Progenitor cell of endocrine pancreas (in vitro differentiated cells): Measurements from ENCODE around the gene RXRG. TPM values are rescaled to one million over a fixed set of nuclear protein-coding genes. Genes with fewer than 3 reads are reported as not detected.

Source experiments
- DNase-seq: peaks from one replicate; pipeline ENCODE4 v3.0.0; 2021; ENCODE audit warnings: low spot score; ENCODE audit not compliant: unreplicated experiment
- H3K27ac Mint-ChIP-seq: 2 replicates; pipeline ENCODE4 v1.8.0; 2021; ENCODE audit warnings: mild to moderate bottlenecking, moderate library complexity, mixed read lengths
- H3K27me3 Mint-ChIP-seq: 2 replicates; pipeline ENCODE4 v1.8.0; 2021; ENCODE audit warnings: mixed read lengths
- H3K36me3 Mint-ChIP-seq: 2 replicates; pipeline ENCODE4 v1.8.0; 2022; ENCODE audit warnings: mixed read lengths; ENCODE audit not compliant: insufficient read depth
- H3K4me1 Mint-ChIP-seq: 2 replicates; pipeline ENCODE4 v1.8.0; 2021; ENCODE audit warnings: low read depth, mixed read lengths
- H3K4me3 Mint-ChIP-seq: 2 replicates; pipeline ENCODE4 v1.8.0; 2021; ENCODE audit warnings: low read depth, mild to moderate bottlenecking, moderate library complexity, mixed read lengths
- H3K9me3 Mint-ChIP-seq: 2 replicates; pipeline ENCODE4 v1.8.0; 2021; ENCODE audit warnings: low read depth, mixed read lengths
- CTCF ChIP-seq: fragments of 200-600 bp; sonication (generic); IDR thresholded peaks from one replicate; pipeline ENCODE4 v1.5.0; 2021; ENCODE audit warnings: antibody characterized with exemption, mild to moderate bottlenecking; ENCODE audit not compliant: unreplicated experiment
- total RNA-seq: library from RNA; stranded (reverse); gene quantifications from 2 replicates; pipeline ENCODE4 v1.2.1, GENCODE V29; 2021

The RXRG gene
- total RNA-seq, 1 donor from 2014 or later, result 2.2 TPM

GRCh38 chr1:165367375-165367993 lies 77.4 kb downstream of the RXRG start:
- Mint-ChIP-seq H3K27ac (no peak overlapping the region), H3K4me1 (peaks cover 3% of the 10 kb centered on the region), H3K9me3 (no peaks in the 10 kb centered on the region), H3K27me3 (peaks cover 71% of the 10 kb centered on the region), H3K36me3 (no peaks in the 10 kb centered on the region), H3K4me3 (no peak overlapping the region)
- TF ChIP-seq CTCF, result peak; percentile 91
- DNase-seq, result peak; percentile 85

GRCh38 chr1:165365341-165365740 lies 79.6 kb downstream of the RXRG start:
- peaks cover 69% of the 10 kb centered on the region for H3K27me3 Mint-ChIP-seq
- TF ChIP-seq CTCF, result no peak
- H3K4me1 Mint-ChIP-seq, result peaks cover 3% of the 10 kb centered on the region
- H3K36me3 Mint-ChIP-seq, result no peaks in the 10 kb centered on the region
- H3K4me3 Mint-ChIP-seq, result no peak overlapping the region
- no peaks in the 10 kb centered on the region for H3K9me3 Mint-ChIP-seq
- DNase-seq, result no peak
- H3K27ac Mint-ChIP-seq, result no peak overlapping the region

- Mint-ChIP-seq H3K4me3 (no peak overlapping the region), H3K27ac (no peak overlapping the region), H3K36me3 (no peaks in the 10 kb centered on the region), H3K27me3 (peaks cover 74% of the 10 kb centered on the region), H3K9me3 (no peaks in the 10 kb centered on the region), H3K4me1 (peaks cover 3% of the 10 kb centered on the region)
- TF ChIP-seq CTCF, result no peak
- no peak for DNase-seq
Observed at GRCh38 chr1:165364568-165365133, 80.3 kb downstream of the RXRG start.

GRCh38 chr1:165356876-165357275 lies 88.0 kb downstream of the RXRG start:
- TF ChIP-seq CTCF, result no peak
- H3K9me3 Mint-ChIP-seq, result no peaks in the 10 kb centered on the region
- no peak overlapping the region for H3K27ac Mint-ChIP-seq
- H3K4me3 Mint-ChIP-seq, result peak overlapping the region; percentile 9
- H3K27me3 Mint-ChIP-seq, result peaks cover 91% of the 10 kb centered on the region
- H3K36me3 Mint-ChIP-seq, result no peaks in the 10 kb centered on the region
- peaks cover 21% of the 10 kb centered on the region for H3K4me1 Mint-ChIP-seq
- DNase-seq, result peak; percentile 22

GRCh38 chr1:165355977-165356811 lies 88.7 kb downstream of the RXRG start, which contains the start of gene LMX1A:
TSS of gene LMX1A (minus strand) at chr1:165356715. CDS start at chr1:165355559, 1,156 bp downstream.
- peak within 1 kb of the TSS; percentile 40 for H3K4me3 Mint-ChIP-seq
- peaks cover 22% of the 10 kb centered on the region for H3K4me1 Mint-ChIP-seq
- no peak within 1 kb of the TSS for H3K27ac Mint-ChIP-seq
- peaks cover 93% of the 10 kb centered on the region for H3K27me3 Mint-ChIP-seq
- H3K9me3 Mint-ChIP-seq, result no peaks in the 10 kb centered on the region
- TF ChIP-seq CTCF, result no peak
- H3K36me3 Mint-ChIP-seq, result no peaks in the 10 kb centered on the region
- DNase-seq, result peak; percentile 24
